ENCODE results near the gene ACOXL.

- no peak for TF ChIP-seq CTCF (IDR thresholded peaks at IDR 0.05)
- TF ChIP-seq POLR2A (IDR thresholded peaks at IDR 0.05), result no peak
These were observed 208.9 kb downstream of the ACOXL start for GRCh38 chr2:110941226-110941625.
